Activated CD4-positive, alpha-beta T cell treated with anti-CD3 and anti-CD28 coated beads, Interleukin-2, amount 50 U/mL, for 24 hours (primary cell): ENCODE measurements around the gene SOX1.

Experiments used
- DNase-seq, 2 donors: peaks; one replicate each; pipeline ENCODE4 v3.0.0-alpha.2; 2020; ENCODE audit warnings: low read depth in 1 of 2, low spot score in 1 of 2

The SOX1 gene

GRCh38 chr13:112071723-112072533 is 5.0 kb downstream of the SOX1 start:
- DNase-seq, result no peak

- no peak for DNase-seq
Observed at GRCh38 chr13:112072534-112073244, 5.7 kb downstream of the SOX1 start.

DNA sequence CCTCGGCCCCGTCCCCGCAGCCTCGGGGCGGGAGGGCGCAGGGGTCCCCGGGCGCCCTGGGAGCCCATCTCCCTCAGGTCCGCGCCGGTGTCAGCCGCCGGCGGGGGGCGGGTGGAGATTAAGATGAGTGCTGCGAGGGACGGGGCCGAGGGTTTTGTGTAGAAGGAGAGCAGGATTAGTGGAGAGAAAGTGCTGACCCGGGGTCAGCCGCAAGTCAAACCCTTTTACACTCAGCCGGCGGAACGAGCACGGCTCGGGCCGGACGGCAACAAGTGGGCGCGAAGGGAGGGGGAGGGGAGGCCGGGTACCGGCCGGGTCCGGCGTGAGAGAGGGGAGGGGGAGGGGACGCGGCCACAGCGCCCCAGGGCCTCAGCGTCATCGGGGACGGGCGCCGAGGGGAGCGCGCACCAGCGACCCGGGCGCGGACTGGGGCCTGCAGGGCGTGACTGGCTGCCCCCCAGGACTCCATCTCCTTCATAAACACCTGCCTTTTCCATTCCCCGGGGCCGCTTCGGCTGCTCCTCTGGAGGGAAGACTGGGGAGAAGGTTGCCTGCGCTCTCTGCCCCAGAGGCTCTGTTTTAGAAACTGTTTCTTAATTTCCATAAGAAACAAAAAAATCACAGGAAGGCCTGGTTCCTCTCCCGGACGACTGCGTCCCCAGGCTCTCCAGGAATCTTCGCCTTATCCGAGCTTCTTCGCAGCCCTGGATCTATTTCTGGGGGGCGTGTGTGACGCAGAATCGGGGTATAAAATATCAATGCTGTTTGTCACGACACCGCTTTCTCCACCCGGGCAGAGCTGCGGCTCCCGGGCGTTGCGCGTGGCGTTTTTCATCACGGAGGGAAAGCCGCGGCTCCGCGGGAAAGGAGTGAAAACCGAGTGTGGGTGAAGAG is 6.5 kb downstream of the SOX1 start:
- no peak for DNase-seq

DNA sequence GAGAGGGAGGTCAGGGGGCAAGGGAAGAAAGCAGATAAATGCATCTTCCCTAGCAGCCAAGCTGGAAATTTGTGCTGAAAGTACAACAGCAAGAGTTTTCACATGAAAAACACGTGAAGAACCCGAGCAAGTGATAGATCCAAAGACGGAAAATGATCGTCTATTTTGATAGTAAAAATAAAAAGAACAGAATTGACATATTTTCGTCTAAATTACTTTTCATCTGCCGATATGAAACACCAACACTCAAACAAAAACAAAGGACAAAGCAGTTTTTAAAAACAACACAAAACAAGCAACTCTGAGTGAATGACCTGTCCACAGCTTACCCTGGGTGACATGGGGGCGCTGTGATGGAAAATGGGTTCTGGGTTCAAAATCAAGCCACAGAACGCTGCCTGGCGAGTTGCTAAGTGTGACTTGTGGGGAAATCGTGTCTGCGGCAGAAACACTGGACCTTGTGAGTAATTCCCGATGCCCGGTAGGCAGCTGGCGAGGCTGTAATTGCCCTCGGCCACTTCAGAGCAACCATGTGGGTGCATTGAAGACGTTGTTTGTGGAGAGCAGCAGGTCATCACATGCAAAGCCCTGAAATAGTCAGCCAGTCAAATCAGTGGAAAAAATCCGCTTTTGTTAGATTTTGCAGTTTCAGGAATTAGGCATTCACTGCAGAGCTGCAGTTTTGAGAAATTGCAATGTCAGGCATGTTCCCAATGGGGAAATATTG is 7.4 kb downstream of the SOX1 start:
- DNase-seq, result no peak

- no peak for DNase-seq
Observed at GRCh38 chr13:112077729-112078128, 10.8 kb downstream of the SOX1 start.

DNA sequence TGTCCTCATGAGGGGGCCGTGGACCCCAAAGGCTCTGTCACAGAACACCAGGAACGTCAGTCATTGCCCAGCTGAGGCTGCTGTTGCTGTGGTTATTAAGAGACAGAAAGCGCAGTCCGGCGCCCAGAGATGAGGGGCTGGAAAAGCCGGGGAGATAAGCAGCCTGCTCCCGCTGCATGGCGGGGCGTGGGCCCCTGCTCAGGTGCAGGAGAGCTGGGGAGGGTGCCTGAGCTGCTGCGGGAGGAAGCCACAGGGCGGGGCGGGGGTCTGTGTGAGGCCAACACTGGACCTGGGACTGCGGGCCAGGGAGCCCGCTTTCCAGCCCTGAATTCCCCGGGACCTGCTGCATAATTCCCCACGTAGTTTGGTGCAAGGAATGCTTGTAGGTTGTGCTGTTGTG is 11.3 kb downstream of the SOX1 start:
- no peak for DNase-seq

DNA sequence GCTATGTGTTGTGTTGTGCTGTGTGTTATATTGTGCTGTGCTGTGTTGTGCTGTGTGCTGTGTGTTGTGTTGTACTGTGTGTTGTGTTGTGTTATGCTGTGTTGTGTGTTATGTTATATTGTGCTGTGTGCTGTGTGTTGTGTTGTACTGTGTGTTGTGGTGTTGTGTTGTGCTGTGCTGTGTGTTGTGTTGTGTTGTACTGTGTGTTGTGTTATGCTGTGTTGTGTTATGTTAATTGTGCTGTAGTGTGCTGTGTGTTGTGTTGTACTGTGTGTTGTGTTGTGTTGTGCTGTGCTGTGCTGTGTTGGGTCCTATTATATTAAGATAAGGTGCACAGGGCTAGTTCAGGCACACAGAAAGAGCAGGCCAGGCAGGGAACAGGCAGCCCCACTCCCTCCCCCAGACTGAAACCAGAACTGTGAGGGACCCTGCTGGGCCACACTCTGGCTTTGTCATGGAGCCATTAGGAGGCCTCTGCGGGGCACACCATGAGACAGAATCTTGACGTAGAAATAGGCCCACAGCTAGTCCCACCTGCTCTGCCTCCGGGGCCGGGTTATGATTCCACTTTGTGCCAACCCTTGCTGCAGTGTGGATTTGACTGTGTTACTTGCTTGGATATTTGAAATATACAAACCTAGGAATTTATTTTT is 12.1 kb downstream of the SOX1 start:
- DNase-seq, result no peak

DNA sequence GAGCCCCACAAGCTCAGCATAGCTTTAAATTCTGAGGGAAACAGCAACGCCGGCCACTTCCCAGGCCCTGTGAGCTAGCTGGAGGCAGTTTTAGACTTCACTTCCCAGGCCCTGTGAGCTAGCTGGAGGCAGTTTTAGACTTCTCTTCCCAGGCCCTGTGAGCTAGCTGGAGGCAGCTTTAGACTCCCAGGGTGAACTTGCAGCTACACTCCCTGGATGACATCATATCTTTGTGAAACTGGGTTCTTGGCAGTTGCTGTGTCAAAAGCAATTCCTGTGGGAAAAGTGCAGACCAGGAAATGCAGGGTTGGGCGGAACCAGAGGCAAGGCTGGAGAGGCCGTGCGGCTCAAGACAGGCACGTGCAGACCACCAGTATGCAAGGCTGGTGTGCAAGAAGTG is 12.7 kb downstream of the SOX1 start:
- no peak for DNase-seq

DNA sequence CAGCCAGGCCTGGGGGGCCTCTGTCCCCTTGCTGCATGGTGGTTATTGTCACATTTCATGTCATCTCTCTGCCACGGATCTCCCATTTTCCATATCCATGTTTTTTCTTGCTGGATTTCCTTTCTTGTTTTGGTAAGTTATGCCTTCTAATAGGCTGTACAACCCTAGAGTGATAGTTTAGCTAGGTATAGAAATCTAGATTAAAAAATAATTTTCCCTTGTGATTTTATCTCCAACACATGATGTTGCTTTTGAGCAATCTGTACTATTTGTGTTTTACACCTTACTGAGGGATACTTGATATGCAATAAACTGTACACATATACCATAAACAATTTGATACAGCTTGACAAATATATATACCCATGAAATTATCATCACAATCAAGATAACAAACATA is 17.0 kb downstream of the SOX1 start:
- no peak for DNase-seq

GRCh38 chr13:112092453-112092852 is 25.5 kb downstream of the SOX1 start:
- no peak for DNase-seq

GRCh38 chr13:112095354-112095753 is 28.4 kb downstream of the SOX1 start:
- no peak for DNase-seq

DNA sequence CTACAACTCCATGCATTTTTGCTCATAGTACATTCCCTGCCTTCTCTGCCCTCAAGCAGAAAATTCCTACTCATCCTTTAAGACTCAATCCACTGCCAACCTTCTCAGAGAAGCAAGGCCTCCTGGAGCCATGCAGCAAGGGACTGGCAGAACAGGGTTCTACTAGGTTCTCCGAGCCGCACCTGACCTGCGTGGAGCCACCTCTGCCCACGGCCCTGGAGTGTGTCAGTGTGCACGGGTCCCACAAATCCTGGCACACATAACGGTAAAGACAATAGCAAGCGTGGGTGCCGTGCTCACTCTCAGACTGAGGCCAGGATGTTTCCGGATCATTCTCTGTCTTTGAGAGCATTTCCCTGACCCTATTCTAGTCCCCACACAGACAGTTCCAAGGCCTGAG is 30.0 kb downstream of the SOX1 start:
- no peak for DNase-seq

DNA sequence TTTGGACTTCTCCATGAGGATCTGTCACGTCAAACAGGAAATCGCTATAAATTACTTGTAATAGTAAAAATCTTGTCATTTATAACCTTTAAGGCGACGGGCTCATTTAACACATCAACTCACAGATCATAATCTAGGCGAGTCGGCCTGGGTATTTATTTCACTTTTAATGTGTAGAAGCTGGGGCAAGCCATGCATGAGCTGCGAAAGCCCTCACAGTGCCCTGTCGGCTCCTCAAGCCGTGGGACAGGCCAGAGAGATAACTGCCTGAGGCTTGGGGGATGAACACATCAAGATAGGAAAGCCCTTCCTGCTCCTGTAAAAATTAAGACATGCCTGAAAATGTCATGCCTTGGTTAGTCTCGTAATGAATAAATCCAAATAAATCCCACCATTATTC is 30.8 kb downstream of the SOX1 start:
- DNase-seq, result no peak

DNA sequence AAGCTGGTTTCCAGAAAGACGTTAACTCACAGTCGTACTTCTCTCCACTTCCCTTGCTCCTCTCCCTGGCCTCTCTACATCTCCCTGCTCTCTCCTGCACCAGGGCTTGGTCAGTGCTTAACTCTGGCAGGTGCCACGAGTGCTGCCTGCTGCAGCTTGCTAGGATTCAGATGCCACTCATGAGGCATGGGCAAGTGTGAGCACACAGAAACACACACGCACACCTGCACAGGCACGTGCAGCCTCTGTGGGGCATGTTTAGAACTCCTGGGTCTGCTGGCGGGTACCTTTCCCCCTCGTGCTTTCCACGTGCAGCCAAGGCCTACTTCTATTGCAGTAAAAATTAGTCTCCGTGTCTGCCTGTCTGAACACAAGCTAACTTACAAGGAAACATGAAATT is 31.8 kb downstream of the SOX1 start:
- DNase-seq, result no peak

- DNase-seq, result no peak
Observed at GRCh38 chr13:112101360-112101930, 34.5 kb downstream of the SOX1 start.

DNA sequence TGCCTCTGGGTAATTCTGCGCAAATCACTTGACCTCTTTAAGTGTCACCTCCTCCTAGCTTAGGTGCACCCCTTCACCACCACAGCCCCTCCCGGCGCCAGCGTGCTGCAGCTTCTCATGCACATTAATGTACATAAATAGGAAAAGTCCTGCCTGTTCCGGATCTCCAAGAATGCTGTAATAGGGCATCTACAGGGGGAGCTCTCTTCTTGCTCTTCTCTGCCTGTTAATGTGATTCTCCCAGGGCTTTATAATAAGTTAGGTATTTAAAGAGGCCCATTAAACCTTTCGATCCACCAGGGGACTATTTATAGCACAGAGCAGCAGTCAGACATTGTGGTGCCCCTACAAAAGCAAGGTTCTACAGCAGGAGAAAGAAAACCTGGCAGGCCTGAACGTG is 35.3 kb downstream of the SOX1 start:
- DNase-seq, result no peak

GRCh38 chr13:112103260-112103838 is 36.4 kb downstream of the SOX1 start:
- DNase-seq, result no peak

DNA sequence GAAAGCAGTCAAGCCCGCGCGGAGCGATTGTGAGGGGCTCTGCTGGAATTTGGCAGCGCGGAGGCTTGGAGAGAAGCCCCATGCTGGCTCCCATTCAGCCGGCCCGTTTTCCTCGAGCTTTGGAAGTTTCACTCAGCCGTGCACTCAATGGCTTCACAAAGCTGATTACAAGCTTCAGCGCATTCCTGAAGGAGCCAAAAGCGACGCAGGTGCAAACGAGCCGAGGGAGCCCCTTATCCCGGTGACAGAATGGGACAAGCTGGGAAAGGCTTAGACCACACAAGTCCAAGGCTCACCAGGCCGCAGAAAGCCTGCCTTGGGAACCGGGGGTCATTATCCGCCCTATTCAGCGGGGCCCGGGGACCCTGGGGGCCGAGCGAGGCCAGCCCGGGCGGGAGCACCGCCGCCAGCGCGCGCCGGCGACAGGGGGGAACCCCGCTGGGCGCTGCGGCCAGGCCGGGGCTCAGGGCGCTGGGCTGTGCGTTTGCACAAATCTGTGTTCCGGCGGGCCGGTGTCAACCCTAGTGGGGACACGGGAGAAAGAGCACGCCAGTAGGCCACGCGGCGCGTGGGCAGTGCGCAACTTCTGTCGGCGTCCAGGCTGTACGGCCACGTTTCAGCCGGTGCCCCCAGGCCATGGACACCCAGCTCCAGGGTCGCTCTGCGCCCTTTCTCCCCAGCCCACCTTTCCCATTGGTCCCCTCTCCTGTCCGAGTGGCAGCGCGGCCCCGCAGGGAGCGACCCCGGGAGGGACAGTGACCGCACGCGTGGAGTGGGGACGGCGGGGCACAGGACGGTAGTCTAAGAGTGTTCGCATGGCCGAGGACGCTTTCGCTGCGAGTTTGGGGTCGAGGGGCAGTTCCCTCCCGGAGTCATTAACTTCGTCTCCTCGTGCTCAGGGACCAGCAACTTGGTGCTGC is 37.3 kb downstream of the SOX1 start:
- no peak for DNase-seq

DNA sequence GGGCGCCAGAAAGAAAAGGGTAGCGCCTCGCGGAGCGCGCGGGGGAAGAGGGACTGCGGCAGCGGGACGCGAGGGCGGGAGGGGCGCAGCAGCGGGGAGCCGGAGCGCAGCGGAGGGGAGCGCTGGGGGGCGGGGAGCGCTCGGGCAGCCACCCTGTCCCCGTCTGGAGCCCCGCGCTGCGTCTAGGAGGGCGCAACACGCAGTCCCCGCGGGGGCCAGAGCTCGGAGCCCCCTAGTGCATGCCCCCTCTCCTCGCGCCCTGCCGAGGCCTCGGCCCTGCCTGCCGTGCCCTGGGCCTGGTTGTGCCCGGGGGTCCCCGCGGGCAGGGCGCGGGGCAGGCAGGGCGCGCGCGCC is 37.9 kb downstream of the SOX1 start:
- DNase-seq, result no peak
